ENCODE results near the gene STRN4.
A peak's percentile ranks its signal among the peaks of the same experiment; 100 is the strongest.
"Not testable (repeated sequence)": the region's sequence is repeated elsewhere in the genome, so short reads cannot be mapped to it uniquely, and the experiment has no call there.

STRN4 gene, protein sequence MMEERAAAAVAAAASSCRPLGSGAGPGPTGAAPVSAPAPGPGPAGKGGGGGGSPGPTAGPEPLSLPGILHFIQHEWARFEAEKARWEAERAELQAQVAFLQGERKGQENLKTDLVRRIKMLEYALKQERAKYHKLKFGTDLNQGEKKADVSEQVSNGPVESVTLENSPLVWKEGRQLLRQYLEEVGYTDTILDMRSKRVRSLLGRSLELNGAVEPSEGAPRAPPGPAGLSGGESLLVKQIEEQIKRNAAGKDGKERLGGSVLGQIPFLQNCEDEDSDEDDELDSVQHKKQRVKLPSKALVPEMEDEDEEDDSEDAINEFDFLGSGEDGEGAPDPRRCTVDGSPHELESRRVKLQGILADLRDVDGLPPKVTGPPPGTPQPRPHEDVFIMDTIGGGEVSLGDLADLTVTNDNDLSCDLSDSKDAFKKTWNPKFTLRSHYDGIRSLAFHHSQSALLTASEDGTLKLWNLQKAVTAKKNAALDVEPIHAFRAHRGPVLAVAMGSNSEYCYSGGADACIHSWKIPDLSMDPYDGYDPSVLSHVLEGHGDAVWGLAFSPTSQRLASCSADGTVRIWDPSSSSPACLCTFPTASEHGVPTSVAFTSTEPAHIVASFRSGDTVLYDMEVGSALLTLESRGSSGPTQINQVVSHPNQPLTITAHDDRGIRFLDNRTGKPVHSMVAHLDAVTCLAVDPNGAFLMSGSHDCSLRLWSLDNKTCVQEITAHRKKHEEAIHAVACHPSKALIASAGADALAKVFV

GRCh38 chr19:46746281-46747057 is at the start of gene STRN4:
STRN4 (minus strand) TSS chr19:46746450; CDS start chr19:46746430, 20 bp downstream.
- no peak for DNase-seq

- DNase-seq = no peak
Measured at GRCh38 chr19:46791944-46792343, 45.7 kb upstream of the STRN4 start.

GRCh38 chr19:46789371-46789770 is 43.1 kb upstream of the STRN4 start:
- DNase-seq = no peak

DNA sequence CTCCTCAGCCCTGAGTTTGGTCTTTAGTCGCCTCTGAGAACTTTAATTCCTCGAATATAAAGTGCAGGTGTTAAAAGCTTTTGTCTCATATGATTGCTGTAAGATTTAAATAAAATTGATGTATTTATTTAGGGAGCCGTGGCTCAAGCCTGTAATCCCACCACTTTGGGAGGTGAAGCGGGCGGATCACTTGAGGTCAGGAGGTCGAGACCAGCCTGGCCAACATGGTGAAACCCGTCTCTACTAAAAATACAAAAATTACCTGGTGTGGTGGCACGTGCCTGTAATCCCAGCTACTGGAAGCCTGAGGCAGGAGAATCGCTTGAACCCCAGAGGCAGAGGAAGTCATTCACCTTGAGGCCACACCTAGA is 42.7 kb upstream of the STRN4 start:
- DNase-seq = no peak

DNA sequence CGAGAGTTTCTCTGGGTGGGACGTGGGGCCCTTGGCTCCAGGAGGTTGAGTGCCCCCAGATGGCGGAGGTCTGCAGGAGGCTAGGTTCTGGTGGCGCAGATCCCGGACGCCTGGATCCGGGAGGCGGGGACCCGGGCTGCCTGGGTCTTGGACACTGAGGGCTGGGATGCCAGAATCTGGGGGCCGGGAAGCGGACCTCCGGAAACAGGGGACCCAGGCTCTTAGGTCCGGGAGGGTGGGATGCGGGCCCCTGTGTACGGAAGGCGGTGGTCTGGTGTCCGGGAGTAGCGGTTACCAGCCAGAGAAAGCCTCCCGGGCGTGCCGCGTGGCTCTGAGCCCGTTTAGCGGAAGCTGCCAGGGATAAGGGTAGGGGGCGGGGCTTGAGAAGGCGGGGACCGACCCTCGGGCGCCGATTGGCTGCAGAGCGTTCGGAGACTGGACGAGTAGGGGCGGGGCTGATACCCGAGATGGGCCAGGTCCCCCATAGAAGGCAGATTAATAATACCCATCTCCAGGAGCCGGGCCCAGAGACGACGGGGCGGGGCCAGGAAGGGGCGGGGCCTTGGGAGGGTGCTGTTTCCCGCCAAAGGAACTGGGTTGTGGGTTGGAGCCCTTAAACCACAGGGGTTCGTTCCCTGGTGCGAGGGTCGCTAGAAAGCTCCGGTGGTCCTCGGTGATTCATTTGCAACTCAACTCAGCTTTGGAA is 42.2 kb upstream of the STRN4 start, which contains the start of gene SLC1A5:
SLC1A5 (minus strand) TSS at position 333 of the 706 bp plus-strand sequence. CDS start 629 bp downstream, outside the sequence.
- DNase-seq = peak; percentile 95

DNA sequence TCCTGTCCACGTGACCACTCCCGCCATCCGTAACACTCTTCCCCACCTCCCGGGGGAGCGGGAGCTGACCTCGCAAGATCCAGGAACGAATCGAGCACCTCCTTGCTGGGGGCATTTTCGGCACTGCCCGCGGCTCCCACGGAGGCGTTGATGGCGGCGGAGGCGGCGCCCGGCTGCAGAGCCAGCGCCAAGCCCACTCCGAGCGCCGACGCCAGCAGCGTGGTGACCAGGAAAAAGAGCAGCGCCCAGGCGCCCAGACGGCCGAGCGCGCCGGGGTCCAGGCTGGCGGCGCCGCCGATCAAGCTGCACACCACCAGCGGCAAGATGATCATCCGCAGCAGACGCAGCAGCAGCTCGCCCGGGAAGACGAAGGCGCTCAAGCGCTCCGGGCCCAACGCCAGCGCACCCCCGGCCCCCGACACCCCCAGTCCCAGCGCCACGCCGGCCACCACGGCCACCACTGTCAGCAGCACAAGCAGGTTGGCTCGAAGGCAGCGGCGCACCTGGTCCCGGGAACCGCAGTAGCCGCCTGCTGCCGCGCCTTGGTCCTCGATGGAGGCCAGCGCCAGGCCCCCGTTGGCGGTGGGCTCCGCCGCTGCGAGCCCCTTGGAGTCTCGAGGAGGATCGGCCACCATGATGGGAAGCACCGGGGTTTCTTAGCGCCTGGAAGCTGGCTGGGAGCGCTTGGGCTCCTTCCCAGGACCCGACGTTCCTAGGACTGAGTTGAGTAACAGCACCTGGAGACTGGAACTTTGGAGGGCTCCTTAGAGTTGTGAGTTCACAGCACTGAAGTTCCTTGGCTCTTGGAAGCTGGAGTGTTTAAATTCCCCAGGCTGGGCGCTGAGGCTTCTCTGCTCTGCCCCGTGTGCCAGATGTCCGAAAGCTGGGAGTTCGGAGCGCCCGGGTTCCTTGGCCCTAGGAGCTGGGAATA is 41.3 kb upstream of the STRN4 start:
- peak; percentile 46 for DNase-seq

- no peak for DNase-seq
Measured at GRCh38 chr19:46787040-46787330, 40.7 kb upstream of the STRN4 start.

GRCh38 chr19:46786236-46787039 is 40.2 kb upstream of the STRN4 start:
- peak; percentile 18 for DNase-seq

DNA sequence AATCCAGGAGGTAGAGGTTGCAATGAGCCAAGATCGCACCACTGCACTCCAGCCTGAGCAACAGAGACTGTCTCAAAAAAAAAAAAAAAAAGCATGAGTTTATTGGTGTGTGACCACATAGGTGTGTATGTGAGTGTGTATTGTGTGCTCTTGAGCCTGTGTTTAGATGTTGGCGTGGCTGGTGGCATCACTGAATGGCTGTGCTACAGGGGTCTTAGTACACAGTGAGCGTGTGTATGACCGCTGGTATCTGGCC is 39.7 kb upstream of the STRN4 start:
- no peak for DNase-seq

- no peak for DNase-seq
Measured at GRCh38 chr19:46785054-46785979, 39.1 kb upstream of the STRN4 start.

DNA sequence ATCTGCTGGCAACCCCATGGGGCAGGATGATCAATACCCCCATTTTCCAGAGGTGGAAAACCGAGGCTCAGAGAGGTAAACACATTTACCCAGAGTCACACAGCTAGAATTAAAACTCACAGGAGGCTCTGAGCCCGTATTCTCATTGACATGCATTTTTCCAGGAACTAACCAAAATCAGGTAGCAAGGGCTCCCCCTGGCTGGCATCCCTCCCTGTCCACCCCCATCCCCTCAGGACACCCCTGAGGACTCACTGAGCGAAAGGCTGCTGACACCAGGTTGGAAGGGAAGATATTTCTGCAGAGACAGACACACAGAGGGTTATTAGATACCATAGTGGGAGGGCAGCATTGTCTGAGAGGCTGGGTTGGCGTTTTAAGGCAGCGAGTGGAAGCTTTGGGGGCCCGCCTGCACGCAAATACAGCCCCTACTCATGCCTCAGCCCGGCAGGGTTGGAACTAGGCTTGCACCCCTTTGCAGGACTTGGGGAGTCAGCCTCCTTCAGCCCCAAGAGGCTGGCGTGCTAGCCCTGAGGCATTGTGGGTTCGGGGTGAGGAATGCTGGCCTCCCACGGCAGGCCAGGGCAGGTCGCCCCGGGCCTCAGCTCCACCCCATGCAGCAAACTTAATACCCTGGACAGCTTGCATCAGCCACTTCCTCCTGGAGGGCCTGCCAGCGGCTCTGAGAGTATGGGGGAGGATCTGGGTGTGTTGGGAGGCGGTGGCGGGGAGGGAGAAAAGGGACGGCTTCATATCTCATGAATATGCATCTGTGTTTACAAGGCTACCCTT is 38.2 kb upstream of the STRN4 start:
- DNase-seq = no peak

- DNase-seq = peak; percentile 46
Measured at GRCh38 chr19:46783670-46784069, 37.4 kb upstream of the STRN4 start.

- no peak for DNase-seq
Measured at GRCh38 chr19:46782355-46783019, 36.2 kb upstream of the STRN4 start.

GRCh38 chr19:46777956-46778645 is 31.9 kb upstream of the STRN4 start:
- not testable (repeated sequence) for DNase-seq

DNA sequence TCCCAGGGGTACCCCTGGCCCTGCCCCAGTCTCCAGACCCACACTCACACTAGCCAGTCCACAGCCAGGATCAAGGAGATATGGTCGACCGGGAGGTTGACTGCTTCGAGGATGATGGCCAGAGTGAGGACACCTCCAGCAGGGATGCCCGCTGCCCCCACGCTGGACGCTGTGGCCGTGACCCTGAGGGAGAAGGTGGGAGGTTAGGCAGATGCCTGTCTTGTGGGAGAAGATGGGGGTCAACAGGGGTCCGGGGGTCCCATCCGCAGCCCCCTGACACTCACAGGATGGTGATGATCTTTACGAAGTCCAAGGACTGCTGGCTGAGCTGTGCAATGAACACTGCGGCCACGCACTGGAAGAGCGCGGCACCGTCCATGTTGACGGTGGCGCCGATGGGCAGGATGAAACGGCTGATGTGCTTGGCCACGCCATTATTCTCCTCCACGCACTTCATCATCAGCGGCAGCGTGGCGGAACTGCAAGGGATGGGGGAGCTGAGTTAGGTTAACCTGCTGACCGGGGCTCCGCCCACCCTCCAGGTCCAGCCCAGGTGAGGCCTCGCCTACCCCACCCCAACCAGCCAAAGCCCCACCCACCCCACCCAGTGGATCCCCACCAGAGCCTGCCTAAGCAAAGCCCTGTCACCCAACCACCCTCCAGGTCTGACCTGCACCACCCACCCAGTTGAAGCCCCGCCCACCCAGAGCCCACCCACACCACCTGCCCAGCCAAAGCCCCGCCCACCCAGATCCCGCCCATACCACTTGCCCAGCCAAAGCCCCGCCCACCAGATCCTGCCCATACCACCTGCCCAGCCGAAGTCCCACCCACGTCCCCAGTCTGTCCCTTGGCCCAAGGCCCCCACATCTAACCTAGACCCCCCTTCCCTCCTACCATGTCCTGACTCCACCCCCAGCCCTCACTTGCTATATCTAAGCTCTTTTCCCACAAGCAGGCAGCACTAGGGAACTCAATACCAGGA is 31.0 kb upstream of the STRN4 start:
- DNase-seq = no peak

GRCh38 chr19:46775642-46776258 is 29.5 kb upstream of the STRN4 start:
- no peak for DNase-seq
